Prostate gland (tissue), 2 donors: ENCODE results near the gene AGPS.

Experiments used
- POLR2A ChIP-seq: fragments of 450-650 bp; IDR thresholded peaks from one replicate; pipeline ENCODE4 v1.6.1; 2016; ENCODE audit warnings: antibody characterized with exemption, mild to moderate bottlenecking
- POLR2AphosphoS5 ChIP-seq: sonication (generic); formaldehyde crosslinking; IDR thresholded peaks from one replicate; pipeline ENCODE4 v1.6.1; 2017; ENCODE audit warnings: antibody characterized with exemption
- TF ChIP-seq, protein P1 (sequence below), 4 experiments: fragments of 200-600 bp in 2 of 4; fragments of 450-650 bp in 2 of 4; sonication (generic) in 2 of 4; IDR thresholded peaks; 1 replicate in 3 of 4; 2 replicates in 1 of 4; pipeline ENCODE4 v1.5.1; 2016 to 2019; ENCODE audit warnings: antibody characterized with exemption in 4 of 4, mild to moderate bottlenecking in 2 of 4, moderate library complexity in 2 of 4

DNA sequence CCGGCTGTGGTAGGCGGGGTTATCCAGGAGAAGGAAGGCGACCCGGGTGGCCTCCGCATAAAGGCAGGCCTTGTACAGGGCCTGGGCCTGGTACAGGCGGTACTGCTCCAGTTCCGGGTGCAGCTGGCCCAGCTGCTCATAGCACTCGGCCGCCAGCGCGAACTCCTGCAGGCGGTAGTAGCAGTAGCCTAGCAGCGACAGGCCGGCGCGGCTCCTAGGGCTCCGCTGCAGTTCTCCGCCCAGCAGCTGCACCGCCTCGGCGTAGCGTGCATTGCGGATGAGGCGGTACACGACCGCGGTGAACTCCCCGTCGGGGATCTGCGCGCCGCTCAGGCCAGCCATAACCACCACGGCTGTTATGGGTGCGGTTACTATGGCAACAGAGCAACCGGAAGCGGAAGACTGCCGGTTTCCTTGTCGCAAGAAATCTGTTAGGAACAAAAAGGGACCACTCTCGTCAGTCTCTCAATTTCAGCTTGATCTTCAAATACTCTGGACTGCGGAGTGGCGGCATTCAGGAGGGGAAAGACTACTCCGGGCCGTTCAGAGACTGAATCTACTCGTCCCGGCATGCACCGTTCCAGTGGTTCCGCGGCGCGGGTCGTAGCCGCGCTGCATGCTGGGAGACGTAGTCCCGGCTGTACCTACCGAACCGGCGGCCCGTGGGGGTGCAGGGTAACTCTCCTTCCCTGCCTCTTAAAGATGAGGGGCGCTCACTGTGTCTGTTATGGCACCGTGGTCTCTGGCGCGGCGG, 160.0 kb downstream of the AGPS start:
- no peak for TF ChIP-seq POLR2A
- TF ChIP-seq, protein P1, sequence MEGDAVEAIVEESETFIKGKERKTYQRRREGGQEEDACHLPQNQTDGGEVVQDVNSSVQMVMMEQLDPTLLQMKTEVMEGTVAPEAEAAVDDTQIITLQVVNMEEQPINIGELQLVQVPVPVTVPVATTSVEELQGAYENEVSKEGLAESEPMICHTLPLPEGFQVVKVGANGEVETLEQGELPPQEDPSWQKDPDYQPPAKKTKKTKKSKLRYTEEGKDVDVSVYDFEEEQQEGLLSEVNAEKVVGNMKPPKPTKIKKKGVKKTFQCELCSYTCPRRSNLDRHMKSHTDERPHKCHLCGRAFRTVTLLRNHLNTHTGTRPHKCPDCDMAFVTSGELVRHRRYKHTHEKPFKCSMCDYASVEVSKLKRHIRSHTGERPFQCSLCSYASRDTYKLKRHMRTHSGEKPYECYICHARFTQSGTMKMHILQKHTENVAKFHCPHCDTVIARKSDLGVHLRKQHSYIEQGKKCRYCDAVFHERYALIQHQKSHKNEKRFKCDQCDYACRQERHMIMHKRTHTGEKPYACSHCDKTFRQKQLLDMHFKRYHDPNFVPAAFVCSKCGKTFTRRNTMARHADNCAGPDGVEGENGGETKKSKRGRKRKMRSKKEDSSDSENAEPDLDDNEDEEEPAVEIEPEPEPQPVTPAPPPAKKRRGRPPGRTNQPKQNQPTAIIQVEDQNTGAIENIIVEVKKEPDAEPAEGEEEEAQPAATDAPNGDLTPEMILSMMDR (IDR thresholded peaks at IDR 0.05): peak in 1 of 4 experiments; percentile 12
- peak; percentile 78 for TF ChIP-seq POLR2AphosphoS5
